ENCODE data around the gene PFDN4.
"Not testable (repeated sequence)": the region's sequence is repeated elsewhere in the genome, so short reads cannot be mapped to it uniquely, and the experiment has no call there.

The PFDN4 gene

DNA sequence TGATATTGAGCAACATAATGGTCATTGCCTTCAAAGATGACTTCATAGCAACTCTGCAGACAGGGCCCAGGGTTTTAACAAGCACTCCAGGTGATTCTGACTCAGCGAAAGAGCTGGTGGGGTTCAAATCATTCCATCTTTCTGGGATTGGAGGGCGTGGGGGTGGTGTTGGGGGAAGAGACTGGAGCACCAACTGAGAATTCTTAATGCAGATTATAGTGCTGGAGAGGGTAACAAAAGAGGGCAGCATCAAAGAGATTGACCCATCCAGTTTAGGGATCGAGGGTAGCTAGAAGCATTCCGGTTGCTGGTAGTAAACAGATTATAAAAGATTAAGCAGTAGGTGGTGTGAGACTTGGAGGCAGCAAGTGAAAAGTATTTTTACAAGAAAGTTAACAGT lies 15.9 kb downstream of the PFDN4 start:
- no peak for DNase-seq (ENCODE audit: low read depth)

DNA sequence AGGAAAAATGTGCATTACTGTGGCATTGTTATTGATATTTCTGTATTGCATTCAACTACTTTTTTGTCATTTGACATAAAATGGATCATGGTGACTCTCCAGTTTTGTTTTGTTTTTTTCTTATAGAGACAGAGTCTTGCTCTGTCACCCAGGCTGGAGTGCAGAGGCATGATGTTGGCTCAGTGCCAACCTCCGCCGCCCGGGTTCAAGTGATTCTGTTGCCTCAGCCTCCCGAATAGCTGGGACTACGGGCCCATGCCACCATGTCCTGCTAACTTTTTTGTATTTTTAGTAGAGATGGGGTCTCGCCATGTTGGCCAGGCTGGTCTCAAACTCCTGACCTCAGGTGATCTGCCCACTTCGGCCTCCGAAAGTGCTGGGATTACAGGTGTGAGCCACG lies 16.8 kb downstream of the PFDN4 start:
- DNase-seq (ENCODE audit: low read depth), result not testable (repeated sequence)

DNA sequence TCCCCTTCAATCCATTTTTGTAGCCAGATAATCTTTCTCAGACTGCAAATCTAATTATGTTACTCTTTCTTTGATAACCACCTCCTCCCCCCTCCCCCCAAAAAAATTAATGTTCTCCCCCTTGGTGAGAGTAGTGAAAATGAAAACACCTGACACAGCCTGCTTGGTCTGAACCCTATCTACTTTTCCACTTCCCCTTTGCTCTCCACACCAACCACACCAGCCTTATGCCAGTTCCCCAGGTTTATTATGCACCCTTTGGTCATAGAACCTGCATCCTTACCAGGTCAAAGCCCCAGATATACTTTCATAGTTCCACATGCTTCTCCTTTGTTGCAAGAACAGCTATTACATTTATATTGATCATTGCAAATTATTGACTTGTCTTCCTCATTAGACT lies 19.4 kb downstream of the PFDN4 start:
- DNase-seq (ENCODE audit: low read depth), result no peak

DNA sequence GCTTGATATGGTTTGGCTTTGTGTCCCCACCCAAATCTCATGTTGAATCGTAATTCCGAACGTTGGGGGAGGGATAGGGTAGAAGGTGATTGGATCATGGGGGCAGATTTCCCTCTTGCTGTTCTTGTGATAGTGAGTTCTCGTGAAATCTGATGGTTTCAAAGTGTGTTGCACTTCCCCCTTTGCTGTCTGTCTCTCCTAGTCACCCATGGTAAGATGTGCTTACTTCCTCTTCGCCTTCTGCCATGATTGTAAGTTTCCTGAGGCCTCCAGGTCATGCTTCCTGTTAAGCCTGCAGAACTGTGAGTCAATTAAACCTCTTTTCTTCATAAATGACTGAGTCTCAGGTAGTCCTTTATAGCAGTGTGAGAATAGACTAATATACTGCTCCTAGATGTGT lies 19.9 kb downstream of the PFDN4 start:
- DNase-seq (ENCODE audit: low read depth), result no peak

DNA sequence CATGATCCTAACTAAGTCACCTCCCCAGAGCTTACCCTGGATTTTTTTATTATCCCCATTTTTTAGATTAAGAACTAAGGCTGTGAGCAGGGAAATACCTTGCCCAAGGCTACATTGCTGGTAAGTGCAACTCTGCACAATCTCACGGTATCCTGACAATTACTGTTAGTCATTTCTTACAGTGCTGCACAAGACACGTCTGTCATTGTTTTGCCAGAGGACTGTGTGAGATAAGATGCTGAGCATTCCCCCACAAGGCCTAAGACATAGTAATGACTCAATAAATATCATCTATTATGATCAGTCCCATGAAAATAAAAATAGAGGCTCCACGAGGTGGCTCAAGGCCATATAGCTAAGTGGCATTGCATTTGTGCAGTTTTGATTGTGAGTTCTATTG lies 21.0 kb downstream of the PFDN4 start:
- DNase-seq (ENCODE audit: low read depth), result no peak

DNA sequence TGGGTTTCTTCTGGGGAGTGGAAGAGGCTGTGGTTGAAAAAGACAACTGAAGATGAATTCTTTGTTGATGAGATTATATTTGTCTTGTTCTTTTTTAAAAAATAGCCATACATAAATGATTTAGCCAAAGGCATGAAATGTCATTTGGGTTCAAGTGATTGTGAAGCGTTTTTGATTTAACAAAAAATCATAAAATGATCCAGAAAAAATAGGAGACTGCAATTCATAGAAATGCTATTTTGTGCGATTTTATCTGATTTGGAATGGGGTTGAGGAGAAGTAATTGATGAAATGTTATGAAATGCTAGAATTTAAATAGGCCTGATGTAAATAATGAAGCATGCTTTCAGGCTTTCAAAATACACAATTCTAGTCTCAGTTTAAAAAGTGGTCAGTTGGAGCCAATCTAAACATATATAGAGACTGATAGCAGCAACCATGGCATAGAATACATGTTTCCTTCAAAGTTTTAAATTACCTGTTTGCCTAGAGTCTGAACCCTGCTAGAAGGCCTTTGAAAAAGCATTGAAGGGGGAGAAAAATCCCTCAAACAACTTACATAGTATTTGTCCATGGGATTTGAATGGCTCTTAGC lies 21.8 kb downstream of the PFDN4 start:
- no peak for DNase-seq (ENCODE audit: low read depth)

DNA sequence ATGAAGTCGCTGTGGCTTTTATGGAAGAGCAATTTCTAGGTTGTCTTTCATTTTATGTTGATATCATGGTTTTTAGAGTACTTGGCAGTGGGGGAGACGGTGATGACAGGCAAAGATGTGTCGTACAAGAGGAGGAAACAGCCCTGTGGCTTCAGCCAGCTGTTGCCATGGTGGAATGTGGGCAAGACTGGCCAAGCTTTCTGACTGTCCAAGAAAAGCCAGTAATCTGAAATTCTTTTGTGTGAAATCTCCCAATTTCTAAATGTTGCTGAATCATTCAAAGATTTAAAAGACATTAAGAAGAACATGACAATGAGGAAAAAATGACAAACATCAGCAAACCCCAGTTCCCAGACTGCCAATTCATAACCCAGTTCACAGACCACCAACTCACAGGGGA lies 23.1 kb downstream of the PFDN4 start:
- no peak for DNase-seq (ENCODE audit: low read depth)

DNA sequence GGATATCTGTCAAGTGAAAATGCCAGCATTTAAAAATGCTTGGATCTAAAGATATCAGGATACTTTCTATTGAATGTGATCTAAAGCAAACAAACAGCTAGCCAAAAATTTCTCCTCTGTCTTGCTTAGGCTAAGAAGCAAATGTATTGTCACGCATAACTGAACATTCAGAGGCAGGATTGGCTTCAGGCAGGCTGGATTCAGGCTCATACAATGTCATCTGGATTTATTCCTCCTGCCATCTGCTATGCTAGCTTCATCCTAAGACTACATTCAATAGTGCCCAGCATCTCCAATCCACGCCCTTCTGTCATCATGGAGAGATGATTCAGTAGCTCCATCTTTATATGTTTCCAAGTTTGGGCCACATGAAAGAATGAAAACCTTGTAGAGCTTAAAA lies 27.1 kb downstream of the PFDN4 start:
- no peak for DNase-seq (ENCODE audit: low read depth)

DNA sequence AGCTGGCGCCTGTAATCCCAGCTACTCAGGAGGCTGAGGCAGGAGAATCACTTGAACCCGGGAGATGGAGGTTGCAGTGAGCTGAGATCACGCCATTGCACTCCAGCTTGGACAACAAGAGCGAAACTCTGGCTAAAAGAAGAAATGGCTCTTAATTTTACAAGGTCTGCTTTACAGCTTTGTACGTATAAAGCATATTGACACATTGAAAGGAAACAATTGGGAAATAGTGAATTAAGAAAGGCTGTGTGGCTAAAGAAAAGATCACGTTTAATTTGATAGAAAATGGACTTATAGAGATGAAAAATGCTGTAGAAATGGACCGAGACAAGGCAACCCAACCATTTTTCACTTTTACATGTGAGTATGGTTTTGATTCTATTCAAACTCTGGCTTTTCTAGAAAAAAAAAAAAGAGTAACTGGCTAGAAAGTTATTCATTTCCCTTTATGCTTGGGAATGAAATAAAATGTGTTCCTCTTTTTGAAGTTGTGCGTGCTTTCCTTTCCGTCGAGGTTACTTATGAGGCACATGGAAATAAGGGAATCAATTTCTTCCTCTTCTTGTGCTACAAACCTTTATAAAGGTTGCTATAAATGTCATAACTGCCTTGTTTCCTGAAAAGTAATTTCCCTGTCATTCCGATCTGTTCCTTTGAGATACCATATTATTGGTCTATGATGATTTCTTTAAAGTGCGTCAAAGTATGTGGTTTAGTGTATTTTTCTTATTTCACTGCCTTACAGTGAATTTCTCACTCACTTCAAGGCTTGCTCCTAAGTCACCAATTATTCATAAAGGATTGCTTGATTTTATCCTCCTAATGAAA lies 29.4 kb downstream of the PFDN4 start:
- DNase-seq (ENCODE audit: low read depth), result no peak

DNA sequence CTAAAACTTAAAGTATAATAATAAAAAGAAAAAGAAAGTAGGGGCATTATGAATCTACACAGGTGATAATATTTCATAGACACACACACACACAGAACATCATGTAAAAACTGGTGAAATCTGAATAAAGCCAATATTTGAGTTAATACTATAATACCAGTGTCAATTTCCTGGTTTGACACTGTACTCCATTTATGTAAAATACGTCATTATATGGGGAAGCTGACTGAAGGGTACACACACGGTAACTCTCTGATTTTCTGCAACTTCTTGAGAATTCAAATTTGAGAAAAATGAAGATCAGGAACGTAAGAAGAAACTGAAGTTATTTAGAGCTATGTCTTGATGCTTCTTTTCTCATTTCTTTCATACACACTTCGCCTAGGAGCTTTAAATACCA lies 36.2 kb downstream of the PFDN4 start:
- no peak for DNase-seq (ENCODE audit: low read depth)

DNA sequence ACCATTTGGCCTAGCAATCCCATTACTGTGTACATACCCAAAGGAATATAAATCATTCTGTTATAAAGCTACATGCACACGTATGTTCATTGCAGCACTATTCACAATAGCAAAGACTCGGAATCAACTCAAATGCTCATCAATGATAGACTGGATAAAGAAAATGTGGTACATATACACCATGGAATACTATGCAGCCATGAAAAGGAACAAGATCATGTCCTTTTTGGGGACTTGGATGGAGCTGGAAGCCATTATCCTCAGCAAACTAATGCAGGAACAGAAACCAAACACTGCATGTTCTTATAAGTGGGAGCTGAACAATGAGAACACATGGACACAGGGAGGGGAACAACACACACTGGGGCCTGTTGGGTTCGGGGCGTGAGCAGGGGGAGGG lies 40.8 kb downstream of the PFDN4 start:
- not testable (repeated sequence) for DNase-seq (ENCODE audit: low read depth)

DNA sequence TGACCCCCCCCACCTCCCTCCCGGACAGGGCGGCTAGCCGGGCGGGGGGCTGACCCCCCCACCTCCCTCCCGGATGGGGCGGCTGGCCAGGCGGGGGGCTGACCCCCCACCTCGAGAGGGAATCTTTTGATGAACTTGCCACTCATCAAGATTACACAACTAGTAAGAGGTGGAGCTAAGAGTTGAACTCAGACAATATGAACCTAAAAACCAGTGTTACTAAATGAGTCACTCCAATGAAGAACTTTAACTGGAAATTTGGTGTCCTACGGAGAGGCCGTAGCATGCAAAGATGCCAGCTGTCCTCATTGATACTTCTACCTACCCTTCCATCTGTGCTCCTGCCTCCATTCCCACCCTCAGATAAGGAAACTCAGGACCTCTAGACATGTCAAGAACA lies 42.8 kb downstream of the PFDN4 start:
- no peak for DNase-seq (ENCODE audit: low read depth)

DNA sequence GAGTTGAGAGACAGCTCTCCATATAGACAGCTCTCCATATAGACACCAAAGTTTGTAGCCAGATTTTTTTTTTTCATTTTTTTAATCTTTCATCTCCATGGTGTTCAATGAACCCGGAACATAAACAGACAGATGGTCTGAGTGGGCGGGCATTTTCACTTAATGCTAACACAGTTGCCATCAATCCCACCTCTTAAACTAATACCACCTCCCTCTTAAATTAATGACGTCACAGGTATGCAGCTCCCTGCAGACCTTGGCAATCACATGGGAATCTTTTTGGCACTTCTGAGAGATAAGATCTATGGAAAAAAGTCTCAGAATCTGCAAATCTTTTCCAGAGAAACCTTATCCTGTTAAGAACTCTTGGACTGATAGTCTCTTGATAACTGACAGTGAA lies 43.2 kb downstream of the PFDN4 start:
- DNase-seq (ENCODE audit: low read depth), result no peak

DNA sequence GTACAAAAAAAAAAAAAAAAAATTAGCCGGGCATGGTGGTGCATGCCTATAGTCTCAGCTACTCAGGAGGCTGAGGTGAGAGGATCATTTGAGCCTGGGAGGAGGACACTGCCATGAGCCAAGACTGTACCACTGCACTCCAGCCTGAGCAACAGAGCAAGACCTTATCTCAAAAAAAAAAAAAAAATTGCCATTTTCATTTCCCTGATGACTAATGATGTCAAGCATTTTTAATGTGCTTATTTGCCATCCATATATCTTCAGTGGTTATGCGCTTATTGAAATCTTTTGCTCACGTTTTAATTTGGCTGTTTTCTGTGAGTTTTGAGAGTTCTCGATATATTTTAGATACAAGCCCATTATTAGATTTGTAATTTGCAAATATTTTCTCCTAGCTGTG lies 46.7 kb downstream of the PFDN4 start:
- DNase-seq (ENCODE audit: low read depth), result no peak

DNA sequence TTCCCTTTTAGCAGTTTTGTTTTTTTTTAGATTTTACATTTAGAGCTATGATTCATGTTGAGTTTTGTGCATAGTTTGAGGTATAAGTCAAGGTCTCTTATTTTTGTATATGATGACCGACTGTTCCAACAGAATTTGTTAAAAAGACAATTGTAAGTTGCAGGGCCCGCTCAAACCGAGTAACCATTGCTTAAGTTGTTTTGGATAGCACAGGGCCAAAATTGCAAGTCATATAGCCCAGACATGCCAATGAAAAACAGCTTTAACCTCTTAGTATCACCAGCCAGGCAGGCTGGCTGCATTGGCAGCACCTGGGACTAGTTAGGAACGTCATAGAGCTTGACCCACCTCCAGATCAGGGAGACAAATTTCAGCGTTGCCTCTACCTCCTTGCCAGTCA lies 47.3 kb downstream of the PFDN4 start:
- no peak for DNase-seq (ENCODE audit: low read depth)

DNA sequence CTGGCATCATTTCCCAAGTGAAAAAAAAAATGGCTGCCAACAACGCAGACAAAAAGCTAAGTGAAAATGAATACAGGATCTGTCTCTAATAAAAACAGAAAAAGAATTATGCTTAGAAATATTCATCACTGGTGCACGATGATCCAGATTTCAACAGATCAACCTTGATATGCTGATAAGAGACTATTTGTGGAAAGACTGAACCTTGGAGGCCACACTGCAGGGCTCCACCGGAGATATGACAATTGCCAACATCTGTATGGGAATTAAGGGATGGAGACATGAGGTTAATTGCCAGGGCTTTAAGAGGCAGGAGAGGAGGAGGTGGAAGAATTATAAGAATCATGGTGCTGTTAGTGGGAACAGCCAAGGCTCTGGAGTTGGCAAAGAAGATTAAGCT lies 48.3 kb downstream of the PFDN4 start:
- DNase-seq (ENCODE audit: low read depth), result no peak

DNA sequence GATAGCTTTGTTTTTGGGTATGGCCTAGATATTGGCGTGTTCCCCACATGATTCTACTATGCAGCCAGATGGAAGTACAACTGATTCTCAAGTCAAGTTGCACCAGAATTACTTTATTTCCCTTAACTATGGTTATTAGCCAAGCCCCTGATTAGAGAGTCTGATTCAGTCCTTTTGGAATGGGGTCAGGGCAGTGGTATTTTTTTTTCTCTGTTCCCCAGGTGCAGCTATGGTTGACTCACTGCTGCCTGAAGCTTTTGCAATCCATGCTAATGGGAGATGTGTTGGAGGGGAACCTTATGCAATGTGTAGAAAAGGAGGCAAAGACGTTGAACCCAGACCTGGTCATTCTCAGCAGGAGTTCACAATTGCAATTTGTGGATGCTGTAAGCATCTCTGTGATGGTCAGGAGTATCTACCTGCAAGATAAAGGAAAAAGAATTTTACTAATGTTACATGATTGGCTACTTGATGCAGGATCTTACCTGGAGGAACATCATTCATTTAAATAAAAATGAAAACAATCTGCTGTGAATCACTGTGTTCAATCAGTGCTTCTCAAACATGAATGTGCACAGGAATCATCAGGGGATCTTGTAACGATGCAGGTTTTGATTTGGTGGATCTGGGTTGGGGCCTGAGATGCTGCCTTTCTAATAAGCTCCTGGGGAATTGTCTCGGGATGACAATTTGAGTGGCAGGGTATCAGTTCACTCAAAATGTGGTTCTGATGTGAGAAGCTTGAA lies 49.4 kb downstream of the PFDN4 start:
- no peak for DNase-seq (ENCODE audit: low read depth)

DNA sequence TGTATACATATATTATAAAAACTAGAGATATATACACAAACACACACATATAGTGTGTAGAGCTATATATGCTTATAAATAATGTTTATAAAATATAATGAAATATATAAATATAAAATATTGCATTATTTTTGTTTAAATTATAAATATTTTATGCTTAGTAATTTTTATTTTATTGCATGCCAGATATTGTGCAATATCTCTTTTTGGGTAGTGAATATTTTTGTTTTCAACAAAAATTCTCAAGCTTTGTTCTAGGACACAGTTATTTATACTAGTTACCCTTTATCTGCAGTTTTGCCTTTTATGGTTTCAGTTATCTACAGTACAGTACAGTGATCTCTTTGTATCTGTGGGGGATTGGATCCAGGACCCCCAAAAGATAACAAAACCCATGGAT lies 52.2 kb downstream of the PFDN4 start:
- DNase-seq (ENCODE audit: low read depth), result no peak

DNA sequence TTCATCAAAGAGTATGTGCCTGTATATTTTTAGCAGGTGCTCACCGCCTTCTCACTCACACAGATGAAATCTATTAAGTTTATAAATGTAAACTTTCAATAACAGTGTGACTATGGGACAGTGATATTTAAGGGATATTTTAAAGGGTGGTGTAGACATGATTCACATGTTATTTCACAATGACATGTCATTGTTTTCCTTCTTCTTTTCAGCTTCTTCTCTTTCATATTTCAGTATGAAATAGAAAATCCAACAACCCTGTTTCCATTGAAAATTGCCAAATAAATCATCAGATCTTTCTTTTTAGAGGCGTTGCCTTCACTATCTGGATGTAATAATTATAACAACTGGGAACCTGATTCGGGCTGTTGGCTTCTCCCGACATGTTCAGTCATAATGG lies 54.8 kb downstream of the PFDN4 start:
- no peak for DNase-seq (ENCODE audit: low read depth)

DNA sequence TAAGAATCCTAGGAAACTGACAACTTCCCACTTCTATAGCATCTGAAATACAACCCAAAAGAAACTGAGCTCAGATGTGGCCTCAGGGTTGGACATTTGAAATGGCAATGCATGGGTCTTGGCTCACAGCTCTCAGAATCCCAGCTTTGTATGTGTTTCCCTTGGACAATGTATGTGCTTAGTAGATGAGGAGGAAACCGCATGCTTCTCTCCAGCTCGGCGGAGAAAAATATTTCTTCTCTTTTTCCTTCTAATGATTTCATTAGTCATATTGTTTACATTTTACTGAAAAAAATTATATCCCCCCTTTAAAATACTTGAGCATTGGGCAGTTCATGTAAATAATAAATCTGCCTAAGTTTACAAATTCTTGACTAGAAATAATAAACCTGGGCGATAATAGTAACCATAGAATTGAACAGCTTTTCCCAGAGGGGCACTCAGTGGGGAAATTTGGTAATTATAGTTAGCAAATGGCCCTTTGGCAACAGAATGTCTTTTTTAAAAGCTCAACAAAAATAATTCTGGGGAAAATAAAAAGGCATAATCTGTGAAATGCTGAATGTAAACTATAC lies 55.3 kb downstream of the PFDN4 start:
- DNase-seq (ENCODE audit: low read depth), result no peak

DNA sequence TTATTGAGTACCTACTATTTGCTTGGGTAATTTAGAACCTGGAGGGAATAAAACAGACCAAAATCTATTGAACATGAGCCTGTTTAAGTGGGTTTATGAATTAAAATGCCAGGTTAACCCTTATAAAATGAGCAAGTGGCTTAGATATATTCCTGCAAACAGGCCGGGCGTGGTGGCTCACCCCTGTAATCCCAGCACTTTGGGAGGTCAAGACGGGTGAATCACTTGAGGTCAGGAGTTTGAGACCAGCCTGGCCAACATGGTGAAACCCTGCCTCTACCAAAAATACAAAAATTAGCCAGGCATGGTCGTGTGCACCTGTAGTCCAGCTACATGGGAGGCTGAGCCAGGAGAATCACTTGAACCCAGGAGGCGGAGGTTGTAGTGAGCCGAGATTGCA lies 57.9 kb downstream of the PFDN4 start:
- DNase-seq (ENCODE audit: low read depth), result not testable (repeated sequence)

DNA sequence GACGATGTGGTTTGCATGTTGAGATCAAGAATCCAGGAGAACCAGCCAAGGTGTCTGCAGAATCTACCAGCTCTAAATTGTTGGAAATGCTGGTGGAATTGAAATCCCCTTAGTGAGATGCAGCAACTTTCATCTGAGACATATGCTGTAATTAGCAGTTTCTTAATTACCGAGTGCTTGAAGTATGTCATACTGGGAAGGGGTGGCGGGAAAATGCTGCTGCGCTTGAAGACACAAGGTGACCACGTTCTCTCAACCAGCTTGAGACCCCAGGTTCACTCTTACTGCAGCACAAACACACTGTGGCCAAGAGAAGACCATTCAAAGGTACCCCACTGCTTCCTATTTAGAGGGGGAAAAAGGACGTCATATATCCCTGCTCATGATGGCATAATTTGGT lies 59.0 kb downstream of the PFDN4 start:
- no peak for DNase-seq (ENCODE audit: low read depth)

DNA sequence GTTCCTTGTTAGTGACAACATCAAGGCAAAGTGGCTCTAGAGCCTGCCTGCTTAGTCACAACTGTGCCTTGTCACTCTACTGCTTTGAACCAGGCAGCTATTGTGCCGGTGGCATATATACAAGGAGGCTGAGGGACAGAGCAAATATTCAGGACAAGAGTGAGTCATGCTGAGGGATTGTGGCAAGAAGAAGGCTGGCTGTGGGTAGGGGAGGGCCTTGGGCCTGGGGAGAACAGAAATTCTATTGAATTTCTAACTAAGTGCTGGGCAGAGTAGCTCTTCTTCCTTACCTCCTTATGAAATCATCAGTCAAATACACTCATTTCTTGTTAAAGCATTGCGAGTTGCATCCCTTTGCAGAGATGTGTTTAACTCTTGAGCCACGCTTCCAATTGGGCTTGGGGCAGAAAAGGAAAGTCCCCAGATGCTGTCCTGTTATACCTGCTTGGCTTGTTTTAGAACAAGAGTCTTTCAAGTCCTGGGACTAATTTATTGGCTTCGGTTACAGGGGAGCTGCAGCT lies 59.7 kb downstream of the PFDN4 start:
- no peak for DNase-seq (ENCODE audit: low read depth)
